ENCODE measurements around the gene CRTC3.

- TF ChIP-seq, protein P1, sequence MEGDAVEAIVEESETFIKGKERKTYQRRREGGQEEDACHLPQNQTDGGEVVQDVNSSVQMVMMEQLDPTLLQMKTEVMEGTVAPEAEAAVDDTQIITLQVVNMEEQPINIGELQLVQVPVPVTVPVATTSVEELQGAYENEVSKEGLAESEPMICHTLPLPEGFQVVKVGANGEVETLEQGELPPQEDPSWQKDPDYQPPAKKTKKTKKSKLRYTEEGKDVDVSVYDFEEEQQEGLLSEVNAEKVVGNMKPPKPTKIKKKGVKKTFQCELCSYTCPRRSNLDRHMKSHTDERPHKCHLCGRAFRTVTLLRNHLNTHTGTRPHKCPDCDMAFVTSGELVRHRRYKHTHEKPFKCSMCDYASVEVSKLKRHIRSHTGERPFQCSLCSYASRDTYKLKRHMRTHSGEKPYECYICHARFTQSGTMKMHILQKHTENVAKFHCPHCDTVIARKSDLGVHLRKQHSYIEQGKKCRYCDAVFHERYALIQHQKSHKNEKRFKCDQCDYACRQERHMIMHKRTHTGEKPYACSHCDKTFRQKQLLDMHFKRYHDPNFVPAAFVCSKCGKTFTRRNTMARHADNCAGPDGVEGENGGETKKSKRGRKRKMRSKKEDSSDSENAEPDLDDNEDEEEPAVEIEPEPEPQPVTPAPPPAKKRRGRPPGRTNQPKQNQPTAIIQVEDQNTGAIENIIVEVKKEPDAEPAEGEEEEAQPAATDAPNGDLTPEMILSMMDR (IDR thresholded peaks at IDR 0.05; ENCODE audit: insufficient read depth, low read depth, low read length): no peak
- no peak for TF ChIP-seq EZH2 (IDR thresholded peaks at IDR 0.05; ENCODE audit: insufficient read depth, low read length)
Observed at GRCh38 chr15:90559119-90559518, 29.4 kb downstream of the CRTC3 start.
